Measurements from ENCODE around the gene AMPD1.

The AMPD1 gene

GRCh38 chr1:114701931-114702330 lies 6.6 kb upstream of the AMPD1 start:
- TF ChIP-seq, protein P1, sequence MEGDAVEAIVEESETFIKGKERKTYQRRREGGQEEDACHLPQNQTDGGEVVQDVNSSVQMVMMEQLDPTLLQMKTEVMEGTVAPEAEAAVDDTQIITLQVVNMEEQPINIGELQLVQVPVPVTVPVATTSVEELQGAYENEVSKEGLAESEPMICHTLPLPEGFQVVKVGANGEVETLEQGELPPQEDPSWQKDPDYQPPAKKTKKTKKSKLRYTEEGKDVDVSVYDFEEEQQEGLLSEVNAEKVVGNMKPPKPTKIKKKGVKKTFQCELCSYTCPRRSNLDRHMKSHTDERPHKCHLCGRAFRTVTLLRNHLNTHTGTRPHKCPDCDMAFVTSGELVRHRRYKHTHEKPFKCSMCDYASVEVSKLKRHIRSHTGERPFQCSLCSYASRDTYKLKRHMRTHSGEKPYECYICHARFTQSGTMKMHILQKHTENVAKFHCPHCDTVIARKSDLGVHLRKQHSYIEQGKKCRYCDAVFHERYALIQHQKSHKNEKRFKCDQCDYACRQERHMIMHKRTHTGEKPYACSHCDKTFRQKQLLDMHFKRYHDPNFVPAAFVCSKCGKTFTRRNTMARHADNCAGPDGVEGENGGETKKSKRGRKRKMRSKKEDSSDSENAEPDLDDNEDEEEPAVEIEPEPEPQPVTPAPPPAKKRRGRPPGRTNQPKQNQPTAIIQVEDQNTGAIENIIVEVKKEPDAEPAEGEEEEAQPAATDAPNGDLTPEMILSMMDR (IDR thresholded peaks at IDR 0.05; ENCODE audit: borderline replicate concordance, insufficient read depth, low read depth, low read length): no peak
- H3K4me3 ChIP-seq (ENCODE audit: low read depth, low read length): no peak overlapping the region

DNA sequence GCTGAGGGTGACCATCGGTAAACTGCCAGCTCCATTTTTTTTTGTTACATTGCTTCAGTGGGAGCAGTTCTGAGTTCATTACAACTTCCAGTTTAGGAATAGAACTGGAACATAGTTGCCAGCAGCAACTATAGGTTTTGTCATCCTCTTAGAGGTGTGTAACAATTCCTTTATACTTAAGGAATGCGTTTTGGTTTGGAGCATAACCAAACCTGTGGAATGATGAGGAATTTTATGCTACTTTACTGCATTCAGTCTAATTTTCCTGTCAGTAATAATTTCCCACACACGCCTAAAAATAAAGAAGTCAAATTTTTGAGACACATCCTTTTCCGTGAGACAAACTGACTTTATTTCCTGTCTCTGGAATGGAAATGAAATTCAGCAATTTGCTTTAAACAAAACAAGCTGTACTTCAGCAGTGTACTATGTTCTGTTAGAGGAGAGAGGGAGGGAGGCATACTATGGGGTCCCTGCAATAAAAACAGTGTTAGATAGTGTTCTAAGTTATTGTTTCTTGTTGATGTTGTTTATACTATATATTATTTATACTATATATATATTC lies 4.8 kb upstream of the AMPD1 start:
- TF ChIP-seq, protein P1 (IDR thresholded peaks at IDR 0.05; ENCODE audit: borderline replicate concordance, insufficient read depth, low read depth, low read length): no peak
- H3K4me3 ChIP-seq (ENCODE audit: low read depth, low read length): no peak overlapping the region

DNA sequence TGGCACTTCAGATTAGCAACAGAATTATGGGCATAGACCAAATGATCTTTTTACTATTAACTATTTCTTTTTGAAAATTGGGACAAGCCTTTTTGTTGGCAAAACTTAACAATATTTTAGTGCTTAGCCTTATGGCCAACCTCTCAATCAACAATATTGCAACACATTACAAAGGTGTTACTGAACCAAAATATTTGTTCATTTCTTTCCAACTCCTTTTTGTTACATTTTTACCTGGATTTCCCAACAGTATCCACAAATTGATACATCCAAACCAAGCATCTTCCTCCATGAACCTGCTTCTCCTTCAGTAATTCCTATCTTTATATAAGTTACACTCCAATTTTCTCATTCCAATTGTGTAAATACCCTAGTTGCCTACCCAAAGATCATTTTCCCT lies 1.5 kb upstream of the AMPD1 start:
- no peak overlapping the region for H3K4me3 ChIP-seq (ENCODE audit: low read depth, low read length)
- TF ChIP-seq, protein P1 (IDR thresholded peaks at IDR 0.05; ENCODE audit: borderline replicate concordance, insufficient read depth, low read depth, low read length): no peak

GRCh38 chr1:114694540-114695310 lies 621 bp downstream of the AMPD1 start:
- TF ChIP-seq, protein P1 (IDR thresholded peaks at IDR 0.05; ENCODE audit: borderline replicate concordance, insufficient read depth, low read depth, low read length): no peak
- H3K4me3 ChIP-seq (ENCODE audit: low read depth, low read length): no peak overlapping the region

DNA sequence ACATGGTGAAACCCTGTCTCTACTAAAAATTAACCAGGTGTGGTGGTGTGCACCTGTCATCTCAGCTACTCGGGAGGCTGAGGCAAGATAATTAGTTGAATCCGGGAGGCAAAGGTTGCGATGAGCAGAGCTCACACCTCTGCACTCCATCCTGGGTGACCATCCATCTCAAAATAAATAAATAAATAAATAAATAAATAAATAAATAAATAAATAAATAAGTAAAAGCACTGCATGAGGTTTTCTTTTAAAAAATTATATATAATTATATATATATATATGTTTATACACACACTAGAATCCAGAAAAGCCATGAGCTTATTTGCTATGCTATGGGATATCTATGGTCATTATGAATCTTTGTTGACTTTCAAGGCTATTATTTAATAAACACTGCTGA lies 2.4 kb downstream of the AMPD1 start:
- TF ChIP-seq, protein P1 (IDR thresholded peaks at IDR 0.05; ENCODE audit: borderline replicate concordance, insufficient read depth, low read depth, low read length): no peak
- no peak overlapping the region for H3K4me3 ChIP-seq (ENCODE audit: low read depth, low read length)

DNA sequence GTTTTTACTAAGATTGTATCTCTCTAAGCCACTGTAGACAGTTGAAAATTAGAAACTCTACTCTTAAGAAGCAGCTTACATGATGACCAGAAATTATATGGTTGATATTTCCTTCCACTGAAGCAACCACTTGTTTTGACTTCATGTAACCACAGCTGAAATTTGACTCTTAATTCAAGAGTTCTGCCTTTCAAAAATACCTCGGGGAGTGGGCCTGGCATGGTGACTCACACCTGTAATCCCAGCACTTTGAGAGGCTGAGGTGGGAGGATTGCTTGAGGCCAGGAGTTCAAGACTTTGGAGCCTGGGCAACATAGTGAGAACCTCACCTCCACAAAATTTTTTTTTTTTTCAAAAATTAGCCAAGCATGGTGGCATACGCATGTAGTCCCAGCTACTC lies 4.3 kb downstream of the AMPD1 start:
- TF ChIP-seq, protein P1 (IDR thresholded peaks at IDR 0.05; ENCODE audit: borderline replicate concordance, insufficient read depth, low read depth, low read length): no peak
- no peak overlapping the region for H3K4me3 ChIP-seq (ENCODE audit: low read depth, low read length)

DNA sequence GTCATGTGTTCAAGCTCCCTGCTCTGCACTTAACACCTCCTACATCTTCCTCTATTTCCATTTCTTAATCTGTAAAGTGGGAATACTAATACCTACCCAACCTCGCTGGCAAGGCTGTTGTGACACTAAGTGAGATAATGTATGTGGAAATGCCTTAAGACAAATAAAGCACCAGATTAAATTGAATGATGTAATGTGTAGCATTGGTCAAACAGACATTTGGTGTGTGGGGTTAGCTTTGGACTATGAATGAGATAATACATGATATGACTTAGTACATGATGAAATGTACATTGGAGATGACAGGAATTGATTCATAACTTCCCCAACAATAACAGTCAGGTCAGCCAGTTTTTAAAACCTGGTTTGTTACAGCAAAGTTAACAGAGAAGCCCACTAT lies 5.2 kb downstream of the AMPD1 start:
- TF ChIP-seq, protein P1 (IDR thresholded peaks at IDR 0.05; ENCODE audit: borderline replicate concordance, insufficient read depth, low read depth, low read length): no peak
- H3K4me3 ChIP-seq (ENCODE audit: low read depth, low read length): no peak overlapping the region

All from GM12875 (cell line).